PFSK-1 (cell line): ENCODE measurements around the gene CEBPG.

Experiments
- FOXP2 ChIP-seq: optimal IDR thresholded peaks from 2 replicates; pipeline ENCODE3; 2011; ENCODE audit warnings: borderline replicate concordance, control low read depth, inconsistent platforms; ENCODE audit not compliant: insufficient read depth; ENCODE audit errors: extremely low read length, extremely low read depth
- POLR2AphosphoS5 ChIP-seq: IDR thresholded peaks from 2 replicates; pipeline ENCODE4 v1.6.1; 2012; ENCODE audit warnings: low read depth, mild to moderate bottlenecking, control low read depth, low read length, moderate library complexity
- SIN3A ChIP-seq: IDR thresholded peaks from 2 replicates; pipeline ENCODE4 v1.6.1; 2012; ENCODE audit warnings: mild to moderate bottlenecking, low read length, moderate library complexity, borderline replicate concordance; ENCODE audit not compliant: insufficient read depth
- TAF1 ChIP-seq: IDR thresholded peaks from 2 replicates; pipeline ENCODE4 v1.6.1; 2012; ENCODE audit warnings: low read length, control low read depth, borderline replicate concordance; ENCODE audit not compliant: insufficient read depth
- TF ChIP-seq, protein P1 (sequence below), 2 experiments: IDR thresholded peaks; 2 replicates each; pipeline versions ENCODE4 v1.6.1 to v1.8.0; 2011 to 2012; ENCODE audit warnings: low read depth in 2 of 2, low read length in 2 of 2, control low read depth in 1 of 2, inconsistent platforms in 1 of 2, mild to moderate bottlenecking in 1 of 2, moderate library complexity in 1 of 2; ENCODE audit not compliant: insufficient read depth in 1 of 2

The CEBPG gene

DNA sequence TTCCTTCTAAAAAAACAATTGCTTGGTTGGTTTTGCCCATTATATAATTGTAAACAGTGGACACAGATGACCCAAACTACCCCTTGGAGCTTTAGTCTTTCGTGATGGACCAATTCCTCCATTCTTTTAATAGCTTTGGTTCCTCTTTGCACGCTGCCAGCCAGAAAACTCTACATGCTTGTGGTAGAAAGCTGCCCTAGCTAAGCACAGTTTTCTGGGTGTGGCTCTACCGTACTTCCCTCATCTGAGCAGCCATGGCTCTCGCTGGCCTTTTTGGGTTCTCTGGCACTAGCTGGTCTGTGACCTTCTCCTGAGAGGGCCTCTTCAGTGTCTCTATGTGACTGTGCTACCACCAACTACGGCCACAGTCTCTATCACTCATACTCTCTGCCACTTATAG, 41.3 kb upstream of the CEBPG start:
- TF ChIP-seq, protein P1, sequence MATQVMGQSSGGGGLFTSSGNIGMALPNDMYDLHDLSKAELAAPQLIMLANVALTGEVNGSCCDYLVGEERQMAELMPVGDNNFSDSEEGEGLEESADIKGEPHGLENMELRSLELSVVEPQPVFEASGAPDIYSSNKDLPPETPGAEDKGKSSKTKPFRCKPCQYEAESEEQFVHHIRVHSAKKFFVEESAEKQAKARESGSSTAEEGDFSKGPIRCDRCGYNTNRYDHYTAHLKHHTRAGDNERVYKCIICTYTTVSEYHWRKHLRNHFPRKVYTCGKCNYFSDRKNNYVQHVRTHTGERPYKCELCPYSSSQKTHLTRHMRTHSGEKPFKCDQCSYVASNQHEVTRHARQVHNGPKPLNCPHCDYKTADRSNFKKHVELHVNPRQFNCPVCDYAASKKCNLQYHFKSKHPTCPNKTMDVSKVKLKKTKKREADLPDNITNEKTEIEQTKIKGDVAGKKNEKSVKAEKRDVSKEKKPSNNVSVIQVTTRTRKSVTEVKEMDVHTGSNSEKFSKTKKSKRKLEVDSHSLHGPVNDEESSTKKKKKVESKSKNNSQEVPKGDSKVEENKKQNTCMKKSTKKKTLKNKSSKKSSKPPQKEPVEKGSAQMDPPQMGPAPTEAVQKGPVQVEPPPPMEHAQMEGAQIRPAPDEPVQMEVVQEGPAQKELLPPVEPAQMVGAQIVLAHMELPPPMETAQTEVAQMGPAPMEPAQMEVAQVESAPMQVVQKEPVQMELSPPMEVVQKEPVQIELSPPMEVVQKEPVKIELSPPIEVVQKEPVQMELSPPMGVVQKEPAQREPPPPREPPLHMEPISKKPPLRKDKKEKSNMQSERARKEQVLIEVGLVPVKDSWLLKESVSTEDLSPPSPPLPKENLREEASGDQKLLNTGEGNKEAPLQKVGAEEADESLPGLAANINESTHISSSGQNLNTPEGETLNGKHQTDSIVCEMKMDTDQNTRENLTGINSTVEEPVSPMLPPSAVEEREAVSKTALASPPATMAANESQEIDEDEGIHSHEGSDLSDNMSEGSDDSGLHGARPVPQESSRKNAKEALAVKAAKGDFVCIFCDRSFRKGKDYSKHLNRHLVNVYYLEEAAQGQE (IDR thresholded peaks at IDR 0.05; ENCODE audit: insufficient read depth in 1 of 2, low read depth in 2 of 2, low read length in 2 of 2): no peak
- TF ChIP-seq TAF1: no peak
- no peak for TF ChIP-seq POLR2AphosphoS5
- TF ChIP-seq SIN3A: no peak
- TF ChIP-seq FOXP2: no peak

DNA sequence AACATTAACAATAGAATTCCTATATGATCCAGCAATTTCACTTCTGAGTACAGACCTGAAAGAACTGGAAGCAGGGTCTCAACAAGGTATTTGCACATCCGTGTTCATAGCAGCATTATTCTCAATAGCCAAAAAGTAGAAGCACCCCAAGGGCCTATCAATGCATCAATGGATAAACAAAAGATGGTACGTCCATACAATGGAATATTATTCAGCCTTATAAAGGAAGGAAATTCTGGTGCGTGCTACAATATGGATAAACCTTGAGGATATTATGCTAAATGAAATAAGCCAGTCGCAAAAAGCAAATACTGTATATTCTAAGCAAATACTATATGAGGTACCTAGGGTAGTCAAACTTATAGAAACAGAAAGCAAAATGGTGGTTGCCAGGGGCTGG, 40.4 kb upstream of the CEBPG start:
- TF ChIP-seq POLR2AphosphoS5: no peak
- TF ChIP-seq, protein P1 (IDR thresholded peaks at IDR 0.05; ENCODE audit: insufficient read depth in 1 of 2, low read depth in 2 of 2, low read length in 2 of 2): no peak
- no peak for TF ChIP-seq FOXP2
- TF ChIP-seq SIN3A: no peak
- TF ChIP-seq TAF1: no peak

GRCh38 chr19:33333642-33334041, 39.9 kb upstream of the CEBPG start:
- TF ChIP-seq SIN3A: no peak
- TF ChIP-seq, protein P1 (IDR thresholded peaks at IDR 0.05; ENCODE audit: insufficient read depth in 1 of 2, low read depth in 2 of 2, low read length in 2 of 2): no peak
- TF ChIP-seq POLR2AphosphoS5: no peak
- no peak for TF ChIP-seq TAF1
- no peak for TF ChIP-seq FOXP2

GRCh38 chr19:33334271-33334670, 39.2 kb upstream of the CEBPG start:
- TF ChIP-seq, protein P1 (IDR thresholded peaks at IDR 0.05; ENCODE audit: insufficient read depth in 1 of 2, low read depth in 2 of 2, low read length in 2 of 2): no peak
- TF ChIP-seq POLR2AphosphoS5 (no peak), TAF1 (no peak)

- TF ChIP-seq TAF1: no peak
- no peak for TF ChIP-seq POLR2AphosphoS5
- no peak for TF ChIP-seq SIN3A
- TF ChIP-seq, protein P1 (IDR thresholded peaks at IDR 0.05; ENCODE audit: insufficient read depth in 1 of 2, low read depth in 2 of 2, low read length in 2 of 2): no peak
- TF ChIP-seq FOXP2: no peak
Observed at GRCh38 chr19:33335446-33335845, 38.1 kb upstream of the CEBPG start.
